OCI-LY7 (cell line): ENCODE measurements around the gene TRABD2B.
A peak's percentile ranks its signal among the peaks of the same experiment; 100 is the strongest.

ENCODE experiments used
- CTCF ChIP-seq: fragments of 200-600 bp; sonication (generic); conservative IDR thresholded peaks from 2 replicates; pipeline ENCODE4 v1.5.1; 2014; ENCODE audit warnings: mild to moderate bottlenecking, antibody characterized with exemption, low read length, moderate library complexity, mixed read lengths
- EZH2phosphoT487 ChIP-seq: fragments of 200-600 bp; sonication (generic); IDR thresholded peaks from 2 replicates; pipeline ENCODE4 v1.6.1; 2018; ENCODE audit warnings: low read depth, borderline replicate concordance, mild to moderate bottlenecking, mixed run types, antibody characterized with exemption, low read length, moderate library complexity, mixed read lengths

GRCh38 chr1:47725992-47726855 lies 271.0 kb downstream of the TRABD2B start:
- peak; percentile 87 for TF ChIP-seq CTCF
- no peak for TF ChIP-seq EZH2phosphoT487
